Measurements from ENCODE around the gene HDAC5.

DNA sequence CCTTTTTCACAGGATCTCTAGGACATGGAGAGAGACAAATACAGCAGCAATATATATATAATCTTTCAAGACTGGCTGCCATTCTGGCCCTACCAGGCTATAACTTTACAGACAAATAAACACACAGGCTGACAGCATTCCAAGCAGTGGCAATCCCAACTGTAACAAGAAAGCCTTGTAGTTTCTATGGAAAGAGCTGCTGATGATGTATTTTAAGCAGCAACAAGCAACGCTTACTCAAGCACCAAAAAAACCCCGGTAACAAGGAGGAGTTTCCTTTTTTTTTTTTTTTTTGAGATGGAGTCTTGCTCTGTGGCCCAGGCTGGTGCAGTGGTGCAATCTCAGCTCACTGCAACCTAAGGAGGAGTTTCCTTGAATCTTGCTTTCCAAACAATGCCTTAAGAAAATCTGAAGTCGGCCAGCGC lies 80.2 kb downstream of the HDAC5 start:
- no peak for TF ChIP-seq GATA3 (IDR thresholded peaks at IDR 0.05; ENCODE audit: low read depth, low read length)
- no peak for TF ChIP-seq GATA2 (IDR thresholded peaks at IDR 0.05; ENCODE audit: low read depth, low read length)

Data from SH-SY5Y (cell line).